Epidermal melanocyte (primary cell): ENCODE data around the gene SUFU.
"Not testable (repeated sequence)": the region's sequence is repeated elsewhere in the genome, so short reads cannot be mapped to it uniquely, and the experiment has no call there.

Experiments used
- DNase-seq: peaks from one replicate; pipeline ENCODE4 v3.0.0; 2011; ENCODE audit warnings: low spot score; ENCODE audit not compliant: insufficient read length

Gene SUFU

DNA sequence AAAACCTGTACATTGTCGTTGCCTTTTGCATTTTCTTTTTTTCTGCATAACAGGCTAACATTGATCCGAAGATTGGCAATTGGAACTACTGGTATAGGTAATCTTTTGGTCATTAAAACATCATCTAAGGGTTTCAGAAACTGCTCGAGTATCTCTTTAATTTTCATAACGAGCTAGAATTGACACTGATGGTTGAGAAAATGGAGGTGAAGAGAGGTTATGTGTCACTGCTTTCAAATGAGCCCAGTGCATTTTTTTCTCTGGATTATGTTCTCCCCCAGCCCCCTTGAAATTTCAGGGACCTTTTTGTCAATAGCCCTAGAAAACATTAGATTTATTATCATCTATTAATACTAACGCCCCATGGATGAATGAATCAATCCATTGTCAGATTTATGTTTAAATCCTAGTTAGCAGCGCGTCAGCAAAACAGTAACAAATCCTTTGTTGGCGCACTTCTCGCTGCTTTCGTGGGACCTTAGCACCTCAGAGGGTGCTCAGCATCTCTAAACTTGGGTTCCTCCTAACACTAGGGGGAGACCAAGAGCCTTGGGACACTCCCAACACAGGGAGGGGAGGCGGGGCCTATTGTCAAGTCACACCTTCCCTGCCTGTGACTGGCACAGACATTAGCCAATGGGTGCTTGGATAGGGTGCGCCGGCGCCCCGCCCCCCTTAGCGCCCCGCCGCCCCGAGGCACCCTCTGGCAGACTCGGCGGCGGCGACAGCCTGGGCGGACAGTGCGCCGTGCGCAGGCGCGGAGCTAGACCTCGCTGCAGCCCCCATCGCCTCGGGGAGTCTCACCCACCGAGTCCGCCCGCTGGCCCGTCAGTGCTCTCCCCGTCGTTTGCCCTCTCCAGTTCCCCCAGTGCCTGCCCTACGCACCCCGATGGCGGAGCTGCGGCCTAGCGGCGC is at the start of gene SUFU:
Gene SUFU, plus strand, starts transcription at position 709 of the 915 bp plus-strand sequence. Its CDS starts 181 bp downstream, at position 890.
- DNase-seq, result peak; percentile 72

DNA sequence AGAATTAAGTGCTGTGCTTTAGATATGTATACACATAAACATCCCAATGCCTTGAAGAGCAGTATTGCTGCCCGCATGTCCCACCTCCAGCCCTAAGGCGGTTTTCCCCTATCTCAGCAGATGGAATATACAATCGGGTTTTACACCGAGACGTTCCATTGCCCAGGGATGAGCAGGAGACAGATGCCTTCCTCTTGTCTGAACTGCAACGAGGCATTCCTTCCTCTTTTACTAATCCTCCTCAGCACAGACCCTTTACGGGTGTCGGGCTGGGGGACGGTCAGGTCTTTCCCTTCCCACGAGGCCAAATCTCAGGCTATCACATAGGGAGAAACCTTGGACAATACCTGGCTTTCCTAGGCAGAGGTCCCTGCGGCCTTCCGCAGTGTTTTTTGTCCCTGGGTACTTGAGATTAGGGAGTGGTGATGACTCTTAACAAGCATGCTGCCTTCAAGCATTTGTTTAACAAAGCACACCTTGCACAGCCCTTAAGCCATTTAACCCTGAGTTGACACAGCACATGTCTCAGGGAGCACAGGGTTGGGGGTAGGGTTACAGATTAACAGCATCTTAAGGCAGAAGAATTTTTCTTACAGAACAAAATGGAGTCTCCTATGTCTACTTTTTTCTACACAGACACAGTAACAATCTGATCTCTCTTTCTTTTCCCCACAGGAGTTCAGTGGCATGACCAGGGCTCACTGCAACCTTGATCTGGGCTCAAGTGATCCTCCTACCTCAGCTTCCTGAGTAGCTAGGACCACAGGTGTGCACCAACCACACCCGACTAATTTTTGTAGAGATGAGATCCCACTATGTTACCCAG is 48.9 kb upstream of the SUFU start:
- DNase-seq, result not testable (repeated sequence)

DNA sequence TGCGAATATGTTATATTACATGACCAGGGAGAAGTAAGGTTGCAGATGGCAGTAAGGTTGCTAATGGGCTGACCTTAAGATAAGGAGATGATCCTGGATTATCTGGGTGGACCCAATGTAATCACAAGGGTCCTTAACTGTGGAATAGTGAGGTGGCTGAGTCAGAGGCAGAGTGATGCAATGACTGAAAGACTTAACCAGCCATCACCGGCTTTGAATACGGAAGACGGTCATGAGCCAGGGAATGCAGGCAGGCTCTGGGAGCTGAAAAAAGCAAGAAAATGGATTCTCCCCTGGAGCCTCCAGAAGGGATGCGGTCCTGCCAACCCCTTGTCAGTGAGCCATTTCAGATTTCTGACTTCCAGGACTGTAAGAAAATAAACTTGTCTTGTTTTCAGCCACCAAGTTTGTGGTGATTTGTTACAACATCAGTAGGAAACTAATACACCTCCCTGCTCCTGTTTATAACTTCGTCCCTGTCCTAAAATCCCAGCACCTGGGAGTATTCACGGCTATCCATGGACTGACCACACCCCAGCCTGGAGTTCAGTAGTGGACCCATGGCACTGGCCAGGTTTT is 47.8 kb upstream of the SUFU start:
- no peak for DNase-seq

DNA sequence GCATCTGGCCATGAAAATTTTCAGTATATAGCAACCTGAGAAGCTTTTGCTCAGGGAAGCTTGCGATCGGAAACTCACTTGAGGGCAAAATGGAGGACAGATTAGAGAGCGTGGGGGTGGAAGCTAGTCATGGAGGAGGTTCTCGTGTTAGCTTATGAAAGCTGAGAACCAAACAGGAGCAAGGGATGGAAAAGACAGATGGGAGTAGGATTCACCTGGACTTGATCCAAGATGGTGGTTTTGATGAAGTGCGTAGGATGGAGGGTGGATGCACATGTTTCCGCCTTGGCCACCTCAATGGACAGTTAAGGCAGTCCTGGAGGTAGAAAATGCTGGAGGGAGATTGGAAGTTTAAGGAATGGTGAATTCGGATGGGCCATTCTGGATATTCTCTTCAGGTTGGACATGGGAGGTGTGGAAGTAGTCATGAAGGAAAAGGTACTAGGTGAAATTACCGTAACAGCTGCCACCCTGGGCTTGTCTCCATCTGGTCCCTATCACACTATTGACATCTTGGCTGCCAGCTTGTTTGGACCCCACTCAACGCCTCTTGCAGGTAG is 46.1 kb upstream of the SUFU start:
- no peak for DNase-seq

GRCh38 chr10:102458656-102459055 is 45.1 kb upstream of the SUFU start:
- no peak for DNase-seq

DNA sequence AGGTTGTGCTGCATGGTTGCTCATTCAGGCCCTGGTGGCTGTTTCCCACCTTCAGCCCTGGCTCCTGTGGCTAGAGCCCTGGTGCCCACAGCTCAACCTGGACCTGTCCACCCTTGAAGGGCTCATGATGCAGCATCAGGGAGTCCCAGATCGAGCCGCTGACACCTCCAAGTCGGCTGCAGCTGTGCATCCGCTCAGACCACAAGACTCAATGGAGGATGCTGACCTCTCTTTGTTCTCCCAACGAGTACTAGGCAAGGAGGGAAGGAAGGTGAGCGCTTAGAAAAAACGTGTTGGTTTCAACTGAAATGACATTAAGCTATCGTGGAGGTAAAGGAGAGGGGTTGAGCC is 43.0 kb upstream of the SUFU start:
- no peak for DNase-seq

DNA sequence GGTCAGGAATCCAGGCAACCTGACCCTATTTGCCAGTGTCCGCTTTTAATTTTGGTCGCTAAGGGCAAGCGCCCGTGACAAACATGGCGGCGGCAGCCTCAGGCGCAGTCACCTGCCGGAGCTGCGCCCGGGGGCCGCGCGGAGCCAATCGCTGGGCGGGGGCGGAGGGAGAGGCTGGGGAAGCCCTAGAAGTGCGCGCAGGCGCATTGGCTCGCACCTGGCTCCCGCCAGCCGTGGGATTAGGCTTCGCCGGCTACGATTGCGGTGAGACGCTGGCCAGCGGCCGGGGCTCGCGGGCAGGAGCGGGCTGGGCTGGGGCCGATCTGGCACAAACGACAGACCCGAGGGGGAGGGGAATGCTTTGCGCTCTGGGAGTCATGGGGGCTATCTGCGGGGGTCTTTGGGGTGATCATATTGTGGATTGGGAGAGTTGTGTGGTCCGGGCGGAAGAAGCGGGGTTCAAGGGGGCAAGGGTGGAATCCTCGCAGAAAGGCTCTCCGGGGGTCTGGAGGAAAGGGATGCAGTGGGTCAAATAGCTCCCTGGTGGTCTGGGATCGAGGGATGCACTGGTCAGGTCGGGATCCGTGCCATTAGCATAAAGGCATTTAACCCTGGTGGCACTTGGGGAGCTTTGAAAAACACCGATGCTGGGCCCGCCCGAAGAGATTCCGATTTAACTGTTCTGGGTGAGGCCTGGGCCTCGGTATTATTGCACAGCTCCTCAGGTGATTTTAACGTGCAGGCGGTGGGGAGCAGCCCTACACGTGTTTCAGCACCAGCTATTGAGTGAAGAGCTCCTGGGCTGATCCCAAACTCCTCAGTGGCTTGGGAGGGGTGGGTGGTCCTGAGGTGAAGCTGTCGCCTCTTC is 42.4 kb upstream of the SUFU start:
- peak; percentile 89 for DNase-seq

- no peak for DNase-seq
These were observed 41.2 kb upstream of the SUFU start for GRCh38 chr10:102462512-102463054.

- DNase-seq, result no peak
These were observed 39.8 kb upstream of the SUFU start for GRCh38 chr10:102463983-102464382.

DNA sequence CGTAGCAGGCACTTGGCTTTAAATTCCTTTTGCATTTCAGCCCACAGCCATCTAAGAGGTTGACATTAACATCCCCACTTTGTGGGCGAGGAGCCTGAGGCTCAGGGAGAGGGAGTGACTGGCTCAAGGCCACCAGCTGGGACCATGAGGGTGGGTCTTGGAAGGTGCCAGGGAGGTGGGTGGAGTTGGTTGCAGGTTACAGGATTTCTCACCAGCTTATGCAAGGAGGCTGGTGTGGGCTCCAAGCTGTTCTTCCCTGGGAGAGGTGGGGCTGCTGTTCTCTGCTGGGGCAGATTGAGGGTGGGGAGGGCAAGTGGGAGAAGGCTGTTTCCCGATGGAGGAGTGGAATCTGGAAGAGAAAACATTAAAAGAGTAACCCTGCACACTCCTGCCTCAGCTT is 38.3 kb upstream of the SUFU start:
- DNase-seq, result no peak

DNA sequence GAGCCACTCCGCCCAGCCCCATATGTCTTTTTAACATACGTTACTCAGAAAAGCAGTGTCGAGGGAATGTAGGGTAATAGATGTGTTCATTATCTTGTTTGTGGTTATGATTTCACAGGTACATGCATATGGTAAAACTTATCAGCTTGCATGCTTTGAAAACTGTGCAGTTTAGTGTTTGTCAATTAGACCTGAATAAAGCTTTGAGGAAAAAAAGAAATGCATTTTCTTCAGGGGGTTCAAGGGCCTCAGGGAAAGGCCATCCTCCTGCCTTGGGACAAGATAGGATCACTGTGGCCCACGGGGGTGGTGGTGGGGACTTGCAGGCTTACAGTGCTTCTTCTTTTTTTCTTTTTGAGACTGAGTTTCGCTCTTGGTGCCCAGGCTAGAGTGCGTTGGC is 36.5 kb upstream of the SUFU start:
- DNase-seq, result no peak

GRCh38 chr10:102467971-102468438 is 35.8 kb upstream of the SUFU start:
- DNase-seq, result no peak

DNA sequence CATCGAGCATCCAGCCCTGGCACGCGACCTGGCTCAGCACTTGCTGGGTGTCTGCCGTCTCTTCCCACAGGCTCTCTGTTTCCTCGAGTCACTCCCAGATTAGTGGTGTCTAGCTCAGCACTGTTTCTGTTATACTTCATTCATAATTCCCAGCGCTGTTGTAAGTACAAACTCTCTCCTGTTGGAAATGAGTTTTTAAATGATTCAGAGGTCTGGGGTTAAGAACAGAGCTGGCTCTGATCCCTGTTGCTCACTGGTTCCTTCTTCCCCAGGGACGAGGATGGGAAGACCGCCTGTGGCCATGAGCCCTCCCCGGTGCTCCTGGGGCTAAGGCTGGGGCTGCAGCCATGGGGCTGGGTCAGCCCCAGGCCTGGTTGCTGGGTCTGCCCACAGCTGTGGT is 35.1 kb upstream of the SUFU start:
- DNase-seq, result no peak

DNA sequence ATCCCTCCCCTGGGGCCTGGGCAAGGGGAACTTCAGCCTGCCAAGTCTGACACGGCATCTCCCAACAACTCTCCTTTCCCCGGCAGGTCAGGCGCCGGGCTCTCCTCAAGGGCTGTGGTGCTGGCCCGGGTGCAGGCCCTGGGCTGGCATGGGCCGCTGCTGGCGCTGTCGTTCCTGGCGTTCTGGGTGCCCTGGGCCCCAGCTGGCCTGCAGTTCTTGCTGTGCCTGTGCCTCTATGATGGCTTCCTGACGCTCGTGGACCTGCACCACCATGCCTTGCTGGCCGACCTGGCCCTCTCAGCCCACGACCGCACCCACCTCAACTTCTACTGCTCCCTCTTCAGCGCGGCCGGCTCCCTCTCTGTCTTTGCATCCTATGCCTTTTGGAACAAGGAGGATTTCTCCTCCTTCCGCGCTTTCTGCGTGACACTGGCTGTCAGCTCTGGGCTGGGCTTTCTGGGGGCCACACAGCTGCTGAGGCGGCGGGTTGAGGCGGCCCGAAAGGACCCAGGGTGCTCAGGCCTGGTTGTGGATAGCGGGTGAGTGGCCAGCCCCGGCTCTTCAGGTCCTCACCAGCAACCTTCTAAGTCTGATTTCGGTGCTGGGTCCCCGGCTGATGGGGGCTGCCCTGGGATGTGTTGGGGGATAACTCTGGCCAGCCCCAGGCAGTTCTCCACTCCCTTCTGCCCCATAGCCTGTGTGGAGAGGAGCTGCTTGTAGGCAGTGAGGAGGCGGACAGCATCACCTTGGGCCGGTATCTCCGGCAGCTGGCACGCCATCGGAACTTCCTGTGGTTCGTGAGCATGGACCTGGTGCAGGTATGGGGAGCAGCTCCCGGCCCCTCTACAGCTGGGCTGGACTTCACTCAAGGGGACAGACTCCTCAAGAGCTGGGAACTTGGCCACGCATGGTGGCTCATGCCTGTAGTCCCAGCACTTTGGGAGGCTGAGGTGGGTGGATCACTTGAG is 32.9 kb upstream of the SUFU start:
- no peak for DNase-seq

DNA sequence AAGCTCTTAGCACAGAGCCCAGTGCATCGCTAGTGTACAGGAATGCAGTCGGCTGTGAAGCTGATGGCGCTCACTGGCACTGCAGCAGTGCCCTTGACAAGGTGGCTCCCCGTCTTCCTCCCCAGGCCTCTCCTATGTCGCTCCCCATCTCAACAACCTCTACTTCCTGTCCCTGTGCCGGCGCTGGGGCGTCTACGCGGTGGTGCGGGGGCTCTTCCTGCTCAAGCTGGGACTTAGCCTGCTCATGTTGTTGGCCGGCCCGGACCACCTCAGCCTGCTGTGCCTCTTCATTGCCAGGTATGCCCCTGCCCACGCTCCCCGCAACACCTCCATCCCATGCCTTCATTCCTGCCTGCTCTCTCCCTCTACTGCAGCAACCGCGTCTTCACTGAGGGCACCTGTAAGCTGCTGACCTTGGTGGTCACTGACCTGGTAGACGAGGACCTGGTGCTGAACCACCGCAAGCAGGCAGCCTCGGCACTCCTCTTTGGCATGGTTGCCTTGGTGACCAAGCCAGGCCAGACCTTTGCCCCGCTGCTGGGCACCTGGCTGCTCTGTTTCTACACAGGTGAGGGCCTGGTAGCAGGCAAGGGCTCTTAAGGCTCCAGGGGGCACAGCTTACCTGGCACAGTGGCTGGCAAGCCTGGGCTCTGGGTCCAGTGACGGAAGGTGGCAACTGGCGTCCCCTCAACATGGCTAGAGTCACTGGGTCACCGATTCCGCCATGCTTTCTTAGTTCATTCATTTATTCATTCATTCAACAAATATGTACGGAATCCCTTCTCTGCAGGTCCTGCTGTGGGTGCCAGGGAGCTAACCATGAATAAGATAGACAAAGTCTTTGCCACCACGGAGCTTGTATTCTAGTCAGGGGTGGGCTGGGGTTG is 30.1 kb upstream of the SUFU start:
- DNase-seq, result no peak

DNA sequence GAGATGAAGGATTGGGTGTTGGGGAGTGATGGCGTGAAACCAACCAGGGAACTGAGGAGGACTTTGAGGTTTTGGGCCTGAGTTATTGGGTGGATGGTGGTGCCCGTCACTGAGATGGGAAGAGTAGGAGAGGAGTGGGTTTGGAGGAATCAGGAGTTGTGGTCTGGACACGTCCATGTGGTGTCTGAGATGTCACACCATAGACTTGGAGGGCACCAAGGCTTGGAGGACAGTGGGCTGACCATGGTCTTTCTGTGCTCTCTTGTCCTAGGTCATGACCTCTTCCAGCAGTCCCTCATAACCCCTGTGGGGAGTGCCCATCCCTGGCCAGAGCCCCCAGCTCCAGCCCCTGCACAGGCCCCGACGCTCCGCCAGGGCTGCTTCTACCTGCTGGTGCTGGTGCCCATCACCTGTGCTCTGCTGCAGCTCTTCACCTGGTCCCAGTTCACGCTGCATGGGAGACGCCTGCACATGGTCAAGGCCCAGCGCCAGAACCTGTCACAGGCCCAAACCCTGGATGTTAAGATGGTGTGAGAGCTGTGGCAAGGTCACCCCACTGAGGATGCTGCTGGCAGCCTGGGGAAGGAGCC is 28.2 kb upstream of the SUFU start:
- no peak for DNase-seq

DNA sequence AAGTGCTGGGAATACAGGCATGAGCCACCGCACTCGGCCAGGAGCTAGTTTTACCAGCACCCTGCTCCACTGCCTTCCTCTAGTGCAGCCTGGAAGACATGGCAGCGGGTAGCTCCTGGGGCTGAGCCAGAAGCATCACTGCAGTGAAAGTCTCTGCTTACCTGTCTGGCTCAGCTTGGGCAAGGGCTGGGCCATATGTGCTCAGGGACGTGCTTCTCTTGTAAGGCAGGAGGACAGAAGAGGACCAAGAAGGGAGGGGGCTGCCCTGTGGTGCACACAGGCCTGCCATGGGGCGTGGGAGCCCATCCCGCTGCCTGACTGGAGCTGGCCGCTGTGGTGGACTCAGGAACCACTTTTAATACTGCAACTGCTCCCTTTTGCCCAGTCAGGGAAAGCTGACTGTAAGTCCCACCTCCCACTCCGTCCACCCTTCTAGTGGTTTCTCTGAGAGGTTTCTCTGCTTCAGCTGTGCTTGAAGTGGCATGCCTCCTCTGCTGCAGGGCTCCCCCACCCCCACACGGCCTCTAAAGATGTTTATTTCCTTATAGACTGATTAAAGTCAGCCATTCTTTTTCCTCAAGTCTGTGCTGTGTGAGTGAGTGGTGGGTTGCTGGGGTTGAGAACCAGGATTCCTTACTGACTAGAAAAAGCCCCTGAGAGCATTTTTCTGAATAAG is 27.2 kb upstream of the SUFU start:
- no peak for DNase-seq
